ENCODE measurements around the gene PDZD7.

DNA sequence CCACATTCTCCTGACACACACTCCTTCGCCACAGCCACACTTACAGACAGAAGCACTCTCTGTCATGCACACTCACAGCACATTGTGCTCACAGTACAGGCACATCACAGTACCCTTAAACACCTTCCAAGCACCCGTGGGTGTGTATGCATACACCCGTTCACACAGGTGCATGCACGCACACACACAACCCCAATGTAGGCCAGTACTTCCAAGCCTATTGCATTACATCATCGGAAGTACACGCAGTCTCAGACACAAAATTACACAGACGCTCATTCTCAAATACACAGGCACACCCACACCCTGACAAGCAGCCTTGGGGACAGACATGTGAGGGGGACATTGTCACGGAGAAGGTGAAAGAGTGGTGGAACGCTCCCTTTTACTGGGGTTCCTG is 42.0 kb upstream of the PDZD7 start:
- TF ChIP-seq CTCF (IDR thresholded peaks at IDR 0.05; ENCODE audit: insufficient read depth, low read length) (no peak), POLR2AphosphoS5 (IDR thresholded peaks at IDR 0.05; ENCODE audit: low read depth) (no peak), SPI1 (IDR thresholded peaks at IDR 0.05; ENCODE audit: borderline replicate concordance, low read depth) (no peak), REST (IDR thresholded peaks at IDR 0.05; ENCODE audit: insufficient replicate concordance, low read depth) (no peak), GABPA (IDR thresholded peaks at IDR 0.05; ENCODE audit: low read depth) (no peak)
